ENCODE measurements around the gene SLC25A5.
"Not testable (repeated sequence)": the region's sequence is repeated elsewhere in the genome, so short reads cannot be mapped to it uniquely, and the experiment has no call there.

SLC25A5 gene

GRCh38 chrX:119501511-119502148 is 33.4 kb downstream of the SLC25A5 start:
- Histone ChIP-seq H3K36me3 (ENCODE audit: low read length) (no peaks in the 10 kb centered on the region), H3K27me3 (ENCODE audit: low read length) (no peaks in the 10 kb centered on the region), H3K4me2 (ENCODE audit: low read depth, low read length, poor library complexity, severe bottlenecking) (no peak overlapping the region), H3K4me3 (ENCODE audit: insufficient read depth, low read length, poor library complexity, severe bottlenecking) (no peak overlapping the region), H3K9me2 (replicated peaks; ENCODE audit: insufficient read depth, low read length) (no peaks in the 10 kb centered on the region), H3K27ac (ENCODE audit: low read depth, low read length) (no peak overlapping the region), H3K9ac (ENCODE audit: low read length) (no peak overlapping the region), H3K79me2 (ENCODE audit: insufficient read depth, low read length) (no peaks in the 10 kb centered on the region), H3K9me3 (ENCODE audit: insufficient read depth, low read length) (no peaks in the 10 kb centered on the region), H4K20me1 (ENCODE audit: low read depth, low read length) (no peaks in the 10 kb centered on the region), H2AFZ (ENCODE audit: low read depth, low read length, severe bottlenecking) (no peak overlapping the region), H3F3A (ENCODE audit: insufficient read depth) (no peaks in the 10 kb centered on the region)
- TF ChIP-seq EZH2phosphoT487 (conservative IDR thresholded peaks at IDR 0.05; ENCODE audit: low read length) = no peak
- TF ChIP-seq CTCF (IDR thresholded peaks at IDR 0.05; ENCODE audit: insufficient read depth, low read length, poor library complexity, severe bottlenecking) = no peak

- Histone ChIP-seq H4K20me1 (ENCODE audit: low read depth, low read length) (no peaks in the 10 kb centered on the region), H3K36me3 (ENCODE audit: low read length) (no peaks in the 10 kb centered on the region), H3K27ac (ENCODE audit: low read depth, low read length) (no peak overlapping the region), H3K27me3 (ENCODE audit: low read length) (no peaks in the 10 kb centered on the region), H2AFZ (ENCODE audit: low read depth, low read length, severe bottlenecking) (no peak overlapping the region), H3K9me3 (ENCODE audit: insufficient read depth, low read length) (no peaks in the 10 kb centered on the region), H3K79me2 (ENCODE audit: insufficient read depth, low read length) (no peaks in the 10 kb centered on the region), H3K4me3 (ENCODE audit: insufficient read depth, low read length, poor library complexity, severe bottlenecking) (no peak overlapping the region), H3K9ac (ENCODE audit: low read length) (no peak overlapping the region), H3F3A (ENCODE audit: insufficient read depth) (no peaks in the 10 kb centered on the region), H3K9me2 (replicated peaks; ENCODE audit: insufficient read depth, low read length) (no peaks in the 10 kb centered on the region), H3K4me2 (ENCODE audit: low read depth, low read length, poor library complexity, severe bottlenecking) (no peak overlapping the region)
- TF ChIP-seq CTCF (IDR thresholded peaks at IDR 0.05; ENCODE audit: insufficient read depth, low read length, poor library complexity, severe bottlenecking) (no peak), EZH2phosphoT487 (conservative IDR thresholded peaks at IDR 0.05; ENCODE audit: low read length) (no peak)
Observed at GRCh38 chrX:119502727-119503483, 34.7 kb downstream of the SLC25A5 start.

GRCh38 chrX:119503484-119503861 is 35.2 kb downstream of the SLC25A5 start:
- no peaks in the 10 kb centered on the region for H3F3A ChIP-seq (ENCODE audit: insufficient read depth)
- H4K20me1 ChIP-seq (ENCODE audit: low read depth, low read length) = no peaks in the 10 kb centered on the region
- H3K36me3 ChIP-seq (ENCODE audit: low read length) = no peaks in the 10 kb centered on the region
- no peaks in the 10 kb centered on the region for H3K9me3 ChIP-seq (ENCODE audit: insufficient read depth, low read length)
- H3K27ac ChIP-seq (ENCODE audit: low read depth, low read length) = no peak overlapping the region
- H3K9me2 ChIP-seq (replicated peaks; ENCODE audit: insufficient read depth, low read length) = no peaks in the 10 kb centered on the region
- no peak overlapping the region for H3K4me2 ChIP-seq (ENCODE audit: low read depth, low read length, poor library complexity, severe bottlenecking)
- H3K27me3 ChIP-seq (ENCODE audit: low read length) = no peaks in the 10 kb centered on the region
- no peak overlapping the region for H3K9ac ChIP-seq (ENCODE audit: low read length)
- no peaks in the 10 kb centered on the region for H3K79me2 ChIP-seq (ENCODE audit: insufficient read depth, low read length)
- no peak for TF ChIP-seq EZH2phosphoT487 (conservative IDR thresholded peaks at IDR 0.05; ENCODE audit: low read length)
- TF ChIP-seq CTCF (IDR thresholded peaks at IDR 0.05; ENCODE audit: insufficient read depth, low read length, poor library complexity, severe bottlenecking) = no peak
- no peak overlapping the region for H3K4me3 ChIP-seq (ENCODE audit: insufficient read depth, low read length, poor library complexity, severe bottlenecking)
- H2AFZ ChIP-seq (ENCODE audit: low read depth, low read length, severe bottlenecking) = no peak overlapping the region

- H2AFZ ChIP-seq (ENCODE audit: low read depth, low read length, severe bottlenecking); H3K4me3 ChIP-seq (ENCODE audit: insufficient read depth, low read length, poor library complexity, severe bottlenecking); H3F3A ChIP-seq (ENCODE audit: insufficient read depth); H3K79me2 ChIP-seq (ENCODE audit: insufficient read depth, low read length); H3K9ac ChIP-seq (ENCODE audit: low read length); H3K27ac ChIP-seq (ENCODE audit: low read depth, low read length); H4K20me1 ChIP-seq (ENCODE audit: low read depth, low read length); H3K27me3 ChIP-seq (ENCODE audit: low read length); H3K4me2 ChIP-seq (ENCODE audit: low read depth, low read length, poor library complexity, severe bottlenecking); H3K9me2 ChIP-seq (replicated peaks; ENCODE audit: insufficient read depth, low read length); H3K36me3 ChIP-seq (ENCODE audit: low read length); H3K9me3 ChIP-seq (ENCODE audit: insufficient read depth, low read length): not testable (repeated sequence)
Observed at GRCh38 chrX:119505145-119505544, 36.9 kb downstream of the SLC25A5 start.
